Body of pancreas (tissue), 4 donors: Measurements from ENCODE around the gene ADGRF5.

ENCODE experiments used
- POLR2A ChIP-seq, 3 donors: fragments of 450-650 bp; IDR thresholded peaks; one replicate each; pipeline ENCODE4 v1.6.1; 2016; ENCODE audit warnings: antibody characterized with exemption in 3 of 3, mild to moderate bottlenecking in 2 of 3
- TF ChIP-seq, protein P1 (sequence below), 7 experiments: fragments of 450-650 bp in 4 of 7; fragments of 200-600 bp in 3 of 7; sonication (generic) in 3 of 7; IDR thresholded peaks; one replicate each; pipeline ENCODE4 v1.5.1; 2016 to 2019; ENCODE audit warnings: antibody characterized with exemption in 7 of 7

DNA sequence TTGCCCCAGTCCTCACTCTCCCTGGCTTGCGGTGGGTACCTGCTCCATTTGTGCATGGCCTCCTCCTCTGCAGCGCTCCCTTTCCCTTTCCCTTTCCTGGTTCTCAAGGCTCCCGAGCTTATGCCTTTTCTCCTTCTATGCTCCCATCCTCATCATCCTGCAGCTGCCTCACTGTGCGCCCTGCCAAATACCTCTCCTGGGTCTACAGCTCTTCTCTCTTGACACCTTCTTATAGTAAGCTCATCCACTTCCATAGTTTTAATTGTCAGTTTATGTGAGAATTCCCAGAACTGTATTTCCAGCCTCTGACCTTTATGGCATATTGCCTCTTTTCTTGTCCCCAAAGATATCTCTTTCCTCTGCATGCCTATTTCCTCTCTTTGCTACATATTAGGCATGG lies 5.9 kb downstream of the ADGRF5 start:
- TF ChIP-seq, protein P1, sequence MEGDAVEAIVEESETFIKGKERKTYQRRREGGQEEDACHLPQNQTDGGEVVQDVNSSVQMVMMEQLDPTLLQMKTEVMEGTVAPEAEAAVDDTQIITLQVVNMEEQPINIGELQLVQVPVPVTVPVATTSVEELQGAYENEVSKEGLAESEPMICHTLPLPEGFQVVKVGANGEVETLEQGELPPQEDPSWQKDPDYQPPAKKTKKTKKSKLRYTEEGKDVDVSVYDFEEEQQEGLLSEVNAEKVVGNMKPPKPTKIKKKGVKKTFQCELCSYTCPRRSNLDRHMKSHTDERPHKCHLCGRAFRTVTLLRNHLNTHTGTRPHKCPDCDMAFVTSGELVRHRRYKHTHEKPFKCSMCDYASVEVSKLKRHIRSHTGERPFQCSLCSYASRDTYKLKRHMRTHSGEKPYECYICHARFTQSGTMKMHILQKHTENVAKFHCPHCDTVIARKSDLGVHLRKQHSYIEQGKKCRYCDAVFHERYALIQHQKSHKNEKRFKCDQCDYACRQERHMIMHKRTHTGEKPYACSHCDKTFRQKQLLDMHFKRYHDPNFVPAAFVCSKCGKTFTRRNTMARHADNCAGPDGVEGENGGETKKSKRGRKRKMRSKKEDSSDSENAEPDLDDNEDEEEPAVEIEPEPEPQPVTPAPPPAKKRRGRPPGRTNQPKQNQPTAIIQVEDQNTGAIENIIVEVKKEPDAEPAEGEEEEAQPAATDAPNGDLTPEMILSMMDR (IDR thresholded peaks at IDR 0.05): no peak
- TF ChIP-seq POLR2A (IDR thresholded peaks at IDR 0.05): no peak
